Loucy (cell line): ENCODE results near the gene ZBTB38.

Source experiments
- H2AFZ ChIP-seq: fragments of 200-600 bp; sonication (generic); 2 replicates; pipeline ENCODE4 v1.6.0; 2016; ENCODE audit warnings: antibody characterized with exemption, mild to moderate bottlenecking, low read length, moderate library complexity
- H3F3A ChIP-seq: fragments of 200-600 bp; 2 replicates; pipeline ENCODE4 v1.6.0; 2016; ENCODE audit warnings: antibody characterized with exemption, low read depth, mild to moderate bottlenecking
- H3K27me3 ChIP-seq: fragments of 200-600 bp; sonication (generic); 2 replicates; pipeline ENCODE4 v1.6.1; 2014; ENCODE audit warnings: low read length, mild to moderate bottlenecking; ENCODE audit not compliant: insufficient read depth, poor library complexity, severe bottlenecking
- H3K36me3 ChIP-seq: fragments of 200-600 bp; sonication (generic); 2 replicates; pipeline ENCODE4 v1.6.1; 2016; ENCODE audit warnings: low read length; ENCODE audit not compliant: insufficient read depth
- H3K4me1 ChIP-seq: fragments of 200-600 bp; sonication (generic); 2 replicates; pipeline ENCODE4 v1.5.1; 2014; ENCODE audit warnings: low read length, mild to moderate bottlenecking; ENCODE audit not compliant: insufficient read depth, poor library complexity, severe bottlenecking
- H3K4me2 ChIP-seq: fragments of 200-600 bp; sonication (generic); 2 replicates; pipeline ENCODE4 v1.6.0; 2014; ENCODE audit warnings: antibody characterized with exemption, low read length, low read depth, mild to moderate bottlenecking; ENCODE audit not compliant: poor library complexity, severe bottlenecking
- H3K4me3 ChIP-seq: fragments of 200-600 bp; sonication (generic); 2 replicates; pipeline ENCODE4 v1.5.1; 2014; ENCODE audit warnings: low read length, mild to moderate bottlenecking, mixed read lengths; ENCODE audit not compliant: poor library complexity, severe bottlenecking
- H3K79me2 ChIP-seq: fragments of 200-600 bp; sonication (generic); 2 replicates; pipeline ENCODE4 v1.6.1; 2014; ENCODE audit warnings: low read length; ENCODE audit not compliant: insufficient read depth
- H3K9ac ChIP-seq: fragments of 200-600 bp; sonication (generic); 2 replicates; pipeline ENCODE4 v1.6.0; 2014; ENCODE audit warnings: mild to moderate bottlenecking, low read depth, low read length, moderate library complexity; ENCODE audit not compliant: poor library complexity, severe bottlenecking
- H3K9me2 ChIP-seq: fragments of 200-600 bp; sonication (generic); replicated peaks from 2 replicates; pipeline ENCODE4 v1.6.1; 2016; ENCODE audit warnings: low read depth, low read length, mixed read lengths
- H3K9me3 ChIP-seq: fragments of 200-600 bp; sonication (generic); 2 replicates; pipeline ENCODE4 v1.6.1; 2014; ENCODE audit warnings: mild to moderate bottlenecking, antibody characterized with exemption, low read length, low read depth; ENCODE audit not compliant: insufficient read depth
- H4K20me1 ChIP-seq: fragments of 200-600 bp; sonication (generic); 2 replicates; pipeline ENCODE4 v1.6.0; 2014; ENCODE audit warnings: antibody characterized with exemption, low read length, mild to moderate bottlenecking; ENCODE audit not compliant: insufficient read depth, poor library complexity, severe bottlenecking
- EZH2phosphoT487 ChIP-seq: fragments of 200-600 bp; IDR thresholded peaks from 2 replicates; pipeline ENCODE4 v1.6.1; 2018; ENCODE audit warnings: antibody characterized with exemption, mild to moderate bottlenecking, moderate library complexity, borderline replicate concordance
- TF ChIP-seq, protein P1 (sequence below): fragments of 200-600 bp; sonication (generic); conservative IDR thresholded peaks from 2 replicates; pipeline ENCODE4 v1.5.1; 2014; ENCODE audit warnings: mild to moderate bottlenecking, antibody characterized with exemption, low read length

Gene ZBTB38

DNA sequence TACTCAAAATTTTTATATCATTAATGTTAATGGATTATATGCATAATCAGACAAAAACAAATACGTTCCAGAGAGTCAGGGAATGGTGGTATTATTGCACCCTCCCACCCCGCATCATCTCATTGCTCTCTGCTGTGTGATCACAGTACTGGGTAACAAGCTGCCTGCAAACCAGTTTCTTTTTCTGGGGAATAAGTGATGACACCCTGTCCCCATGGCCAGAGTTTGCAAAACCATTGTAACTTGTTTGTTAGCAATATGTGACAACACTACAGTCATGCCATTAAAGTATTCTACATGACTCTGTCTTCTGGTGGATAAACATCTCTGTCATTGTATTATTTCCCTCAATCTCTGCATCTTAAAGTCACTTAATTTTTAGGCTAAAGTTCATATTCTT lies 39.5 kb downstream of the ZBTB38 start:
- H3K27me3 ChIP-seq: no peaks in the 10 kb centered on the region
- no peaks in the 10 kb centered on the region for H4K20me1 ChIP-seq
- no peaks in the 10 kb centered on the region for H3K9me2 ChIP-seq
- H3K4me3 ChIP-seq: no peak overlapping the region
- H3K9ac ChIP-seq: no peak overlapping the region
- H3K4me2 ChIP-seq: no peak overlapping the region
- H3K9me3 ChIP-seq: no peaks in the 10 kb centered on the region
- no peaks in the 10 kb centered on the region for H3F3A ChIP-seq
- H2AFZ ChIP-seq: no peak overlapping the region
- TF ChIP-seq, protein P1, sequence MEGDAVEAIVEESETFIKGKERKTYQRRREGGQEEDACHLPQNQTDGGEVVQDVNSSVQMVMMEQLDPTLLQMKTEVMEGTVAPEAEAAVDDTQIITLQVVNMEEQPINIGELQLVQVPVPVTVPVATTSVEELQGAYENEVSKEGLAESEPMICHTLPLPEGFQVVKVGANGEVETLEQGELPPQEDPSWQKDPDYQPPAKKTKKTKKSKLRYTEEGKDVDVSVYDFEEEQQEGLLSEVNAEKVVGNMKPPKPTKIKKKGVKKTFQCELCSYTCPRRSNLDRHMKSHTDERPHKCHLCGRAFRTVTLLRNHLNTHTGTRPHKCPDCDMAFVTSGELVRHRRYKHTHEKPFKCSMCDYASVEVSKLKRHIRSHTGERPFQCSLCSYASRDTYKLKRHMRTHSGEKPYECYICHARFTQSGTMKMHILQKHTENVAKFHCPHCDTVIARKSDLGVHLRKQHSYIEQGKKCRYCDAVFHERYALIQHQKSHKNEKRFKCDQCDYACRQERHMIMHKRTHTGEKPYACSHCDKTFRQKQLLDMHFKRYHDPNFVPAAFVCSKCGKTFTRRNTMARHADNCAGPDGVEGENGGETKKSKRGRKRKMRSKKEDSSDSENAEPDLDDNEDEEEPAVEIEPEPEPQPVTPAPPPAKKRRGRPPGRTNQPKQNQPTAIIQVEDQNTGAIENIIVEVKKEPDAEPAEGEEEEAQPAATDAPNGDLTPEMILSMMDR: no peak
- no peak for TF ChIP-seq EZH2phosphoT487
- H3K36me3 ChIP-seq: no peaks in the 10 kb centered on the region
- H3K79me2 ChIP-seq: no peaks in the 10 kb centered on the region
- peaks cover 7% of the 10 kb centered on the region for H3K4me1 ChIP-seq

DNA sequence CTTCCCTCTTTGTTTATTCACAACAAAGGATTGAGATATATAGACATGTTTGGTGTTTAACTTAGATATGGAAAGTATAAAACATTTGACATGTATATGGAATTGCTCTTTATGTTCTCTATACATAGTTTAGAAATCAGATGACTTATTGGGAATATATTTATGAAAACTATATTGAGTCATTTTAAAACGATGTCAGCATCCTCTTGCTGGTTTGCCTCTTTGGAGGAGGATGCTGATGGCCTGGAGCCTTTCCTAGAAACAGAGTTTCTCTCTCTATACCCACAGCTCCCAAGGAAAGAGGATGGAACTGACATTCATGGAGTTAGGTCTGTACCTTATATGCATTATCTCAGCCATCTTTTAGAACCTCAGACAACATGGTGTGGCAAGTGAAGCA lies 40.3 kb downstream of the ZBTB38 start:
- H4K20me1 ChIP-seq: no peaks in the 10 kb centered on the region
- TF ChIP-seq, protein P1: no peak
- TF ChIP-seq EZH2phosphoT487: no peak
- no peaks in the 10 kb centered on the region for H3F3A ChIP-seq
- H3K9me3 ChIP-seq: no peaks in the 10 kb centered on the region
- H2AFZ ChIP-seq: no peak overlapping the region
- H3K4me3 ChIP-seq: no peak overlapping the region
- H3K4me2 ChIP-seq: no peak overlapping the region
- no peaks in the 10 kb centered on the region for H3K27me3 ChIP-seq
- no peaks in the 10 kb centered on the region for H3K79me2 ChIP-seq
- peaks cover 7% of the 10 kb centered on the region for H3K4me1 ChIP-seq
- H3K36me3 ChIP-seq: no peaks in the 10 kb centered on the region
- H3K9me2 ChIP-seq: no peaks in the 10 kb centered on the region
- no peak overlapping the region for H3K9ac ChIP-seq

GRCh38 chr3:141409940-141410241 lies 41.6 kb downstream of the ZBTB38 start:
- H3K4me3 ChIP-seq: no peak overlapping the region
- no peaks in the 10 kb centered on the region for H3F3A ChIP-seq
- peaks cover 7% of the 10 kb centered on the region for H3K4me1 ChIP-seq
- no peaks in the 10 kb centered on the region for H3K36me3 ChIP-seq
- H3K27me3 ChIP-seq: no peaks in the 10 kb centered on the region
- TF ChIP-seq, protein P1: no peak
- TF ChIP-seq EZH2phosphoT487: no peak
- H3K9me2 ChIP-seq: no peaks in the 10 kb centered on the region
- no peak overlapping the region for H2AFZ ChIP-seq
- no peaks in the 10 kb centered on the region for H4K20me1 ChIP-seq
- H3K79me2 ChIP-seq: no peaks in the 10 kb centered on the region
- H3K4me2 ChIP-seq: no peak overlapping the region
- no peaks in the 10 kb centered on the region for H3K9me3 ChIP-seq
- no peak overlapping the region for H3K9ac ChIP-seq
